GM12873 (cell line): Measurements from ENCODE around the gene CPN2.

ENCODE experiments used
- TF ChIP-seq, protein P1 (sequence below): IDR thresholded peaks from 2 replicates; pipeline ENCODE4 v1.5.1; 2012; ENCODE audit warnings: low read depth, mild to moderate bottlenecking, moderate library complexity, low read length, control low read depth; ENCODE audit not compliant: insufficient read depth; ENCODE audit errors: missing control alignments

The CPN2 gene

DNA sequence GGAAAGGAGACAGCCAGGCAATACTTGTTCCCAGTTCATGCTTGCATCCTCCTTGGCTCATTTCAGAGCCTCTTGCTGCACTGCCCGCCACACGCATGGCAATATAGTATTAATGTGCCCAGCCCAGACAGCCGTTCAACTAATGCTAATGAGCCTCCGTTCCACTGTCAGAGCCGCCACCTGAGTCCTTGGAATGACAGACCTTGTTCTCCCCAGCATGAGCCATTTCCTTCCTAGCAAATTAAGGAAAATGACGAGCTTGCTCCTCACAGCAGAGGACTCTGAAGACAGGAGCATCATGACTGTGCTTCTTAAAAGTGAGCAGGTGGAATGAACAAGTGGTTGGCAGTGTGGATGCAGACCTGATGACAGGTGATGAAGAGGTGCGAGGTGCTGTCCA, 29.2 kb upstream of the CPN2 start:
- TF ChIP-seq, protein P1, sequence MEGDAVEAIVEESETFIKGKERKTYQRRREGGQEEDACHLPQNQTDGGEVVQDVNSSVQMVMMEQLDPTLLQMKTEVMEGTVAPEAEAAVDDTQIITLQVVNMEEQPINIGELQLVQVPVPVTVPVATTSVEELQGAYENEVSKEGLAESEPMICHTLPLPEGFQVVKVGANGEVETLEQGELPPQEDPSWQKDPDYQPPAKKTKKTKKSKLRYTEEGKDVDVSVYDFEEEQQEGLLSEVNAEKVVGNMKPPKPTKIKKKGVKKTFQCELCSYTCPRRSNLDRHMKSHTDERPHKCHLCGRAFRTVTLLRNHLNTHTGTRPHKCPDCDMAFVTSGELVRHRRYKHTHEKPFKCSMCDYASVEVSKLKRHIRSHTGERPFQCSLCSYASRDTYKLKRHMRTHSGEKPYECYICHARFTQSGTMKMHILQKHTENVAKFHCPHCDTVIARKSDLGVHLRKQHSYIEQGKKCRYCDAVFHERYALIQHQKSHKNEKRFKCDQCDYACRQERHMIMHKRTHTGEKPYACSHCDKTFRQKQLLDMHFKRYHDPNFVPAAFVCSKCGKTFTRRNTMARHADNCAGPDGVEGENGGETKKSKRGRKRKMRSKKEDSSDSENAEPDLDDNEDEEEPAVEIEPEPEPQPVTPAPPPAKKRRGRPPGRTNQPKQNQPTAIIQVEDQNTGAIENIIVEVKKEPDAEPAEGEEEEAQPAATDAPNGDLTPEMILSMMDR = no peak

GRCh38 chr3:194379651-194380050, 28.5 kb upstream of the CPN2 start:
- TF ChIP-seq, protein P1 = no peak

GRCh38 chr3:194379231-194379630, 28.1 kb upstream of the CPN2 start:
- TF ChIP-seq, protein P1 = no peak

- TF ChIP-seq, protein P1 = no peak
These were observed 26.6 kb upstream of the CPN2 start for GRCh38 chr3:194377708-194378107.

- TF ChIP-seq, protein P1 = no peak
These were observed 25.1 kb upstream of the CPN2 start for GRCh38 chr3:194376241-194376560.

DNA sequence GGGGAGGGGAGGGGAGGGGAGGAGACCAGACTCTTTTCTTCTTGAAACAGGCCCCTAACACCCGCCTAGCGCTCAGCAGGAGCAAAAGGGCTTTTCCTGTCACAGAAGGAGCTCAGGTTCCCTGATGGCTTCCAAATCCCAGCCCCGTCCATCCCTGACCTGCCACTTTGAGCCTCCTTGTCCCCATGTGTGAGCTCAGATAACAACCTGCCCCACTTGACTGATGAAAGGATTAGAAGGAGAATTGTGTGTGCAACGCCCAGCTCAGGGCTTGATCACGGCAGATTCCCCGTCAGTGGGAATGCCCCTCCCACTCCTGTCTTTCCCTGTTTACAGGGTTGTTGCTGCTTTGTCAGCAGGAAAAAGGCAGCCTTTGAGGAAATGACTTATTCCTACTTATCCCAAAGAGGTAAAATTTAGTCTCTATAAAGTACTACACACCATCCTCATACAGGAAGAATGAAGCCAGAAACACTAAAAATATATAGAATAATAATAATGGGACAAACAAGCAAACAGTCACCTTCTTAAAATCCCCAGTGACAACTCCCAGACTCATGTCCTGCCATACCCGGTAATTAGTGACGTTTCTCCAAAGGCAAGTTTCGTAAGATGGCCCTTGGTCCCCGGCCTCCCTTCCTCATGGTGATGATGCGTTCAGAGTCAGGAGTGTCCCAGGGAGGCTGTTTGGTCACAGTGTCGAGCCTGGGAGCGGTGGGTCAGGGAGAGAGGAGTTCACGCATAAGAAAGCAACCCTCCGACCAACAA, 24.5 kb upstream of the CPN2 start:
- TF ChIP-seq, protein P1 = no peak

- TF ChIP-seq, protein P1 = no peak
These were observed 23.8 kb upstream of the CPN2 start for GRCh38 chr3:194374935-194375334.
